A549 (cell line): ENCODE measurements around the gene KMT2D. TPM values are rescaled to one million over a fixed set of nuclear protein-coding genes. Genes with fewer than 3 reads are reported as not detected.
A peak's percentile ranks its signal among the peaks of the same experiment; 100 is the strongest.

Experiments
- ATAC-seq, 2 experiments: fragments of 200-7000 bp in 1 of 2; fragments of >200 bp in 1 of 2; cut with Nextera tagmentation in 1 of 2; cut with Tn5 transposase in 1 of 2; 3 replicates each; pipeline versions ENCODE4 v1.8.0 to v1.9.1; 2018 to 2020; ENCODE audit warnings: mild to moderate bottlenecking in 1 of 2, moderate library complexity in 1 of 2
- CTCF ChIA-PET: fragments of 300-600 bp; sonication (Branson Sonifier 250); formaldehyde crosslinking; extraction: SDS; loops from one replicate; lab custom pipeline; 2021; ENCODE audit warnings: antibody characterized with exemption, inconsistent platforms; lab: Yijun Ruan, JAX
- POLR2A ChIA-PET: fragments of 350-600 bp; formaldehyde crosslinking; extraction: SDS; loops from one replicate; lab custom pipeline; 2021; ENCODE audit warnings: antibody characterized with exemption, inconsistent platforms; lab: Yijun Ruan, JAX
- DNase-seq, 2 experiments: peaks; one replicate each; pipeline versions ENCODE4 v3.0.0 to v3.0.0-alpha.2; 2011 to 2016; ENCODE audit warnings: low read depth in 1 of 2, low spot score in 1 of 2
- FAIRE-seq: peaks from 2 replicates; lab custom pipeline; 2011; peaks lifted over from hg19 to GRCh38; lab: Jason Lieb, UNC
- H3K27ac ChIP-seq, 2 experiments: fragments of >200 bp; sonication (Bioruptor Twin); formaldehyde crosslinking; 3 replicates each; pipeline ENCODE4 v1.5.1; 2016 to 2017
- H3K4me1 ChIP-seq: fragments of >200 bp; sonication (Bioruptor Twin); formaldehyde crosslinking; 3 replicates; pipeline ENCODE4 v1.6.1; 2016
- H3K4me2 ChIP-seq: fragments of >200 bp; sonication (Bioruptor Twin); formaldehyde crosslinking; 3 replicates; pipeline ENCODE4 v1.6.1; 2016
- H3K4me3 ChIP-seq: fragments of >200 bp; sonication (Bioruptor Twin); formaldehyde crosslinking; 3 replicates; pipeline ENCODE4 v1.5.1; 2016
- H3K9me3 ChIP-seq: fragments of >200 bp; sonication (Bioruptor Twin); formaldehyde crosslinking; 3 replicates; pipeline ENCODE4 v1.6.1; 2016
- BCL3 ChIP-seq: fragments of >200 bp; sonication (Bioruptor Twin); formaldehyde crosslinking; IDR thresholded peaks from 3 replicates; pipeline ENCODE4 v1.6.1; 2016
- CEBPB ChIP-seq, 2 experiments: fragments of >200 bp in 1 of 2; sonication (Bioruptor Twin) in 1 of 2; formaldehyde crosslinking in 1 of 2; IDR thresholded peaks; 2 replicates each; pipeline ENCODE4 v1.6.1; 2012 to 2016
- EP300 ChIP-seq, 2 experiments: fragments of >200 bp; sonication (Bioruptor Twin); formaldehyde crosslinking; IDR thresholded peaks; 2 replicates in 1 of 2; 3 replicates in 1 of 2; pipeline ENCODE4 v1.6.1; 2016 to 2017
- ESRRA ChIP-seq: fragments of 150-350 bp; IDR thresholded peaks from 2 replicates; pipeline ENCODE4 v1.6.1; 2014; ENCODE audit warnings: mild to moderate bottlenecking, low read length, borderline replicate concordance
- FOSB ChIP-seq: fragments of 250-450 bp; sonication (Bioruptor Pico); IDR thresholded peaks from 2 replicates; pipeline ENCODE4 v1.5.0; 2020; ENCODE audit warnings: mild to moderate bottlenecking, moderate library complexity
- GATA3 ChIP-seq: IDR thresholded peaks from 2 replicates; pipeline ENCODE4 v1.6.1; 2012; ENCODE audit warnings: borderline replicate concordance
- HDAC2 ChIP-seq: fragments of 200-600 bp; sonication (generic); IDR thresholded peaks from 2 replicates; pipeline ENCODE4 v1.6.1; 2016
- HEYL ChIP-seq: fragments of 250-450 bp; sonication (Bioruptor Pico); IDR thresholded peaks from 2 replicates; pipeline ENCODE4 v1.8.0; 2021; ENCODE audit warnings: mild to moderate bottlenecking, moderate library complexity
- HOXB13 ChIP-seq: fragments of 250-450 bp; sonication (Bioruptor Pico); IDR thresholded peaks from 2 replicates; pipeline ENCODE4 v1.5.0; 2020; ENCODE audit warnings: low read depth, mild to moderate bottlenecking, moderate library complexity
- KDM5A ChIP-seq: fragments of 200-600 bp; sonication (generic); IDR thresholded peaks from 2 replicates; pipeline ENCODE4 v1.6.1; 2016; ENCODE audit warnings: antibody characterized with exemption, mild to moderate bottlenecking
- MAFK ChIP-seq: fragments of 450-650 bp; IDR thresholded peaks from 2 replicates; pipeline ENCODE4 v1.6.1; 2014; ENCODE audit not compliant: partially characterized antibody
- NFE2L2 ChIP-seq: fragments of 150-350 bp; conservative IDR thresholded peaks from 2 replicates; pipeline ENCODE4 v1.6.1; 2014; ENCODE audit warnings: low read length
- NPAS2 ChIP-seq: fragments of 250-450 bp; sonication (Bioruptor Pico); IDR thresholded peaks from 2 replicates; pipeline ENCODE4 v1.8.0; 2022; ENCODE audit warnings: mild to moderate bottlenecking, moderate library complexity, borderline replicate concordance
- POLR2A ChIP-seq: IDR thresholded peaks from 2 replicates; pipeline ENCODE4 v1.6.1; 2012; ENCODE audit warnings: mild to moderate bottlenecking, low read length
- RARB ChIP-seq: fragments of 250-450 bp; sonication (Bioruptor Pico); IDR thresholded peaks from 2 replicates; pipeline ENCODE4 v1.8.0; 2021; ENCODE audit warnings: mild to moderate bottlenecking, moderate library complexity
- RCOR1 ChIP-seq: fragments of 150-350 bp; IDR thresholded peaks from 2 replicates; pipeline ENCODE4 v1.6.1; 2014; ENCODE audit warnings: antibody characterized with exemption, low read length, low read depth
- RFX5 ChIP-seq: fragments of 450-650 bp; IDR thresholded peaks from 2 replicates; pipeline ENCODE4 v1.7.1; 2014; ENCODE audit warnings: antibody characterized with exemption, mild to moderate bottlenecking, moderate library complexity
- RNF2 ChIP-seq: fragments of 200-600 bp; sonication (generic); IDR thresholded peaks from 2 replicates; pipeline ENCODE4 v1.6.1; 2016; ENCODE audit warnings: low read depth, mild to moderate bottlenecking, antibody characterized with exemption, moderate library complexity, borderline replicate concordance
- SMC3 ChIP-seq: fragments of >200 bp; sonication (Bioruptor Twin); formaldehyde crosslinking; IDR thresholded peaks from 3 replicates; pipeline ENCODE4 v1.6.1; 2018; ENCODE audit warnings: inconsistent platforms
- TFCP2L1 ChIP-seq: fragments of 250-450 bp; sonication (Bioruptor Pico); IDR thresholded peaks from 2 replicates; pipeline ENCODE4 v1.5.0; 2021; ENCODE audit warnings: mild to moderate bottlenecking
- ZC3H11A ChIP-seq: fragments of 450-650 bp; IDR thresholded peaks from 2 replicates; pipeline ENCODE4 v1.6.1; 2014; ENCODE audit warnings: antibody characterized with exemption, mild to moderate bottlenecking
- ZFP36 ChIP-seq: fragments of 450-650 bp; IDR thresholded peaks from 2 replicates; pipeline ENCODE4 v1.6.1; 2014; ENCODE audit warnings: borderline replicate concordance; ENCODE audit not compliant: partially characterized antibody
- ZNF302 ChIP-seq: fragments of 250-450 bp; sonication (Bioruptor Pico); IDR thresholded peaks from 2 replicates; pipeline ENCODE4 v1.9.0; 2021; ENCODE audit warnings: inconsistent platforms, mild to moderate bottlenecking, moderate library complexity
- ZSCAN20 ChIP-seq: fragments of 250-450 bp; sonication (Bioruptor Pico); IDR thresholded peaks from 2 replicates; pipeline ENCODE4 v1.8.0; 2022; ENCODE audit warnings: mild to moderate bottlenecking, moderate library complexity
- WGBS: methylation state at CpG from one replicate; pipeline ENCODE4 v1.1.6; 2017; ENCODE audit errors: missing lambda C conversion rate; 5-methylcytosine and 5-hydroxymethylcytosine counted together
- polyA plus RNA-seq, 4 experiments: library from polyadenylated mRNA; depleted of rRNA in 3 of 4; stranded (reverse); fragments of >200 nt; fragmentation: RNase III in 1 of 4; extraction: RNeasy Plus Mini Kit Qiagen cat#74134 plus additional on column Dnase treatment in 1 of 4; gene quantifications; 2 replicates in 3 of 4; 3 replicates in 1 of 4; pipeline ENCODE4 v1.2.3, GENCODE V29; 2011 to 2017
- TF ChIP-seq, protein P1 (sequence below): fragments of 450-650 bp; IDR thresholded peaks from 2 replicates; pipeline ENCODE4 v1.6.1; 2014; ENCODE audit warnings: antibody characterized with exemption
- TF ChIP-seq, protein P2 (sequence below): fragments of 250-450 bp; sonication (Bioruptor Pico); IDR thresholded peaks from 2 replicates; pipeline ENCODE4 v1.5.0; 2020; ENCODE audit warnings: low read depth, mild to moderate bottlenecking, moderate library complexity

The KMT2D gene
- polyA plus RNA-seq, 2 of the 4 experiments (the other 2 are of a cell fraction) = 17.6 to 20.0 TPM

GRCh38 chr12:49108958-49109404 is 48.4 kb upstream of the KMT2D start:
- TF ChIP-seq, protein P1, sequence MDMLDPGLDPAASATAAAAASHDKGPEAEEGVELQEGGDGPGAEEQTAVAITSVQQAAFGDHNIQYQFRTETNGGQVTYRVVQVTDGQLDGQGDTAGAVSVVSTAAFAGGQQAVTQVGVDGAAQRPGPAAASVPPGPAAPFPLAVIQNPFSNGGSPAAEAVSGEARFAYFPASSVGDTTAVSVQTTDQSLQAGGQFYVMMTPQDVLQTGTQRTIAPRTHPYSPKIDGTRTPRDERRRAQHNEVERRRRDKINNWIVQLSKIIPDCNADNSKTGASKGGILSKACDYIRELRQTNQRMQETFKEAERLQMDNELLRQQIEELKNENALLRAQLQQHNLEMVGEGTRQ = no peak
- TF ChIP-seq CEBPB (IDR thresholded peaks at IDR 0.05) = peak; percentile 58 to 92; a peak in 3 of 4 replicates
- ATAC-seq (no peak), DNase-seq (no peak), FAIRE-seq (no peak)
- Histone ChIP-seq H3K4me3 (no peak overlapping the region), H3K4me1 (peaks cover 15% of the 10 kb centered on the region), H3K27ac (peak overlapping the region in 1 of 2 experiments; percentile 20; a peak in 1 of 6 replicates), H3K9me3 (no peaks in the 10 kb centered on the region), H3K4me2 (peak overlapping the region; percentile 73)
- WGBS = 62% methylated on average over 4 of the region's 4 CpGs
- ChIA-PET CTCF (interaction anchor here (0.6 to 18.9 kb wide), 11 partner anchors 9 to 296 kb away, joined by 3 to 159 read pairs (median 8); partner anchors contain the start of genes DHH and TUBA1B), POLR2A (interaction anchor here (2.6 to 3.4 kb wide), 2 partner anchors 17 to 22 kb away, joined by 9 to 39 read pairs; partner anchors contain the start of gene TUBA1B)

DNA sequence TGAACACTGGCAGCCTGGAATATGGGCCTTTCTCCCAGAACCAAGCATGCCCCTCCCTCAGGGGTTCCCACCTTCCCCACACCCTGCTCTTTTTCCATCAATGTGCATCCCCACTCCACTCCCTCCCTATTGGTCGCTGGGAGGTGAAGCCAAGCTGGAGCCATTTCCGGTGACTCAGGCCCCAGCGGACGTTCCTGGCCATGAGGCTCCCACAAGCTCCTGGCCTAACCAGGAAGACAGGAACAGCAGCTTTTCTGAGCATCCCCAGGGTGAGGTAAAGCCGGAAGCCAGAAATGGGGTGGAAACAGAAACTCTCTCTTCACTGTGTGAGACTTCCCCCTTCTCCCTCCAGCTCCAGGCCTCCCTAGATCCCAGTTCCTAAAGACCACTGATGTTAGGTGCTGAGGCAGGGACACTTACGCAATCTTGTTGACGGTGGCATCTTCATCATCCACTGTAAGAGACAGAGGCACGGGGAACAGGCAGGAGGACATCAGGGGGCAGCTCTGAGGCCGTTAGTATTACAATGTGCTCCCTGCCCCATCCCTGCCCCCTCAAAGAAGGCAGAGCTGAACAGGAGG is 45.0 kb upstream of the KMT2D start:
- ATAC-seq (no peak), FAIRE-seq (no peak), DNase-seq (no peak)
- ChIA-PET CTCF (interaction anchor here (0.8 to 18.9 kb wide), 12 partner anchors 6 to 130 kb away, joined by 3 to 159 read pairs (median 14); partner anchors contain the start of genes DHH and TUBA1B), POLR2A (interaction anchor here (1.4 kb wide), 1 partner anchor 36 kb away, joined by 3 read pairs; the partner anchor contains the start of gene RHEBL1)
- Histone ChIP-seq H3K4me3 (no peak overlapping the region), H3K9me3 (no peaks in the 10 kb centered on the region), H3K4me1 (peaks cover 15% of the 10 kb centered on the region), H3K27ac (no peak overlapping the region), H3K4me2 (no peak overlapping the region)
- TF ChIP-seq NFE2L2 (no peak), CEBPB (IDR thresholded peaks at IDR 0.05) (peak in 1 of 2 experiments; percentile 48; a peak in 2 of 4 replicates), ZSCAN20 (CRISPR knock-in tag) (no peak), FOSB (no peak), RNF2 (no peak)
- WGBS = 76% methylated on average over 9 of the region's 9 CpGs

- ATAC-seq = no peak
- Histone ChIP-seq H3K4me2 (no peak overlapping the region), H3K9me3 (no peaks in the 10 kb centered on the region), H3K4me1 (peaks cover 15% of the 10 kb centered on the region), H3K27ac (no peak overlapping the region), H3K4me3 (no peak overlapping the region)
- CTCF ChIA-PET = interaction anchor here (1.0 to 18.9 kb wide), 9 partner anchors 9 to 131 kb away, joined by 3 to 159 read pairs (median 20); partner anchors contain the start of genes DHH and TUBA1B
- 70% methylated on average over 2 of the region's 3 CpGs for WGBS
- DNase-seq = no peak
- TF ChIP-seq ZC3H11A (no peak), ZSCAN20 (CRISPR knock-in tag) (no peak), RARB (CRISPR knock-in tag) (no peak), NPAS2 (CRISPR knock-in tag) (no peak), KDM5A (no peak), ESRRA (no peak), ZNF302 (CRISPR knock-in tag) (no peak), MAFK (no peak)
- TF ChIP-seq, protein P1 = no peak
- no peak for FAIRE-seq
- POLR2A ChIA-PET = interaction anchor here (1.4 kb wide), 1 partner anchor 35 kb away, joined by 3 read pairs; the partner anchor contains the start of gene RHEBL1
Observed at GRCh38 chr12:49104822-49105221, 44.2 kb upstream of the KMT2D start.

- no peak overlapping the region for H3K4me3 ChIP-seq
- no peak overlapping the region for H3K4me2 ChIP-seq
- ChIA-PET CTCF (interaction anchor here (0.8 to 18.9 kb wide), 11 partner anchors 7 to 134 kb away, joined by 4 to 166 read pairs (median 25); partner anchors contain the start of genes DHH, LMBR1L, TUBA1B and WNT1), POLR2A (interaction anchor here (2.5 kb wide), 1 partner anchor 10 kb away, joined by 14 read pairs; the partner anchor contains the start of gene LMBR1L)
- ATAC-seq (no peak), DNase-seq (no peak), FAIRE-seq (no peak)
- no peak overlapping the region for H3K27ac ChIP-seq
- 86% methylated on average over 6 of the region's 6 CpGs for WGBS
- H3K4me1 ChIP-seq = no peaks in the 10 kb centered on the region
- H3K9me3 ChIP-seq = no peaks in the 10 kb centered on the region
- TF ChIP-seq POLR2A (no peak), RFX5 (no peak), HDAC2 (no peak), HEYL (CRISPR knock-in tag) (no peak), ZFP36 (no peak), RARB (CRISPR knock-in tag) (no peak), TFCP2L1 (CRISPR knock-in tag) (no peak), GATA3 (no peak), HOXB13 (CRISPR knock-in tag) (no peak), SMC3 (no peak), RCOR1 (no peak), BCL3 (no peak), EP300 (IDR thresholded peaks at IDR 0.05) (no peak)
- TF ChIP-seq, protein P2, sequence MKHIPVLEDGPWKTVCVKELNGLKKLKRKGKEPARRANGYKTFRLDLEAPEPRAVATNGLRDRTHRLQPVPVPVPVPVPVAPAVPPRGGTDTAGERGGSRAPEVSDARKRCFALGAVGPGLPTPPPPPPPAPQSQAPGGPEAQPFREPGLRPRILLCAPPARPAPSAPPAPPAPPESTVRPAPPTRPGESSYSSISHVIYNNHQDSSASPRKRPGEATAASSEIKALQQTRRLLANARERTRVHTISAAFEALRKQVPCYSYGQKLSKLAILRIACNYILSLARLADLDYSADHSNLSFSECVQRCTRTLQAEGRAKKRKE (CRISPR knock-in tag) = no peak
Observed at GRCh38 chr12:49100380-49100779, 39.8 kb upstream of the KMT2D start.
